DMS 273 treated with DMSO at 0.1 percent for 48 hours (cell line): ENCODE measurements around the gene GLCE.
"Not testable (repeated sequence)": the region's sequence is repeated elsewhere in the genome, so short reads cannot be mapped to it uniquely, and the experiment has no call there.

Experiments
- DNase-seq: peaks from one replicate; lab custom pipeline; 2025; lab: John Stamatoyannopoulos, UW

GLCE gene

DNA sequence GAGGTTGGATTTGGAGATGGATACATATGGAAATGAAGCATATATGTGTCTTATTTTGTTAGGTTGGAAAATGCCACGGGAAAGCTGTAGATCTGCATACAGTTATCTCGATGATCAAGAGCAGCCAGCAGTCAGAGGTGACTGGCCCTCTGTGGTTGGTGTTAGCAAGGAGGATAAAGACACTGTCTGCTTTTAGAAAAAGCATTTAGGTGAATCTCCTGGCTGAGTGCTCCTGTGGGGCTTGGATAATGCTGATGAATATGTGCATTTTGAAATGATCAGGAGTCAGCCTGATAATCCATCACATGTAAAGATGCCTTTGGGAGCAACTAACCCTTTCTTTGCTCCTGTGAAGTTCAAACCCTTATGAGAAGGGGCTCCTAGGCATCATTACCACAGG, 24.9 kb upstream of the GLCE start:
- no peak for DNase-seq

DNA sequence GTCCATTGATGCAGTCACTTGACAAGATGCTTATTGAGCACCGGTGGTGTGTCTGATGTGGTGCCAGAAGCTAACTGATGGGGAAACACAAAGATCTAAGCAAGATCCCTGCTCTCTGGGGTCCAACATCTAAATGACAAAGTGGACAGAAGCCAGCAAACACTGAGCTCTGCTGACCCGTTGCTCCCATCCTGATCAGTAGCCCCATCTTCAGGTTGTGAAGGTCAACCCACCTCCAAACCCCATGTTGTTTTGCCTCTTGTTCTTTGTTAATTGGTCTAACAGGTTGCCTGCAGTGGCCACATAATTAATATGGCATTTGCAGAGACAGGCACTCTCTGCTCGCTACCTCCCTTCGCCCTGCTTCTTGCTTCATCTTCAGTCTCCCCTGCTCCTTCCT, 21.5 kb upstream of the GLCE start:
- no peak for DNase-seq

GRCh38 chr15:69140306-69140705, 20.1 kb upstream of the GLCE start:
- DNase-seq = peak; percentile 78

- DNase-seq = no peak
Observed at GRCh38 chr15:69141286-69141701, 19.1 kb upstream of the GLCE start.

GRCh38 chr15:69141833-69142232, 18.6 kb upstream of the GLCE start:
- no peak for DNase-seq

DNA sequence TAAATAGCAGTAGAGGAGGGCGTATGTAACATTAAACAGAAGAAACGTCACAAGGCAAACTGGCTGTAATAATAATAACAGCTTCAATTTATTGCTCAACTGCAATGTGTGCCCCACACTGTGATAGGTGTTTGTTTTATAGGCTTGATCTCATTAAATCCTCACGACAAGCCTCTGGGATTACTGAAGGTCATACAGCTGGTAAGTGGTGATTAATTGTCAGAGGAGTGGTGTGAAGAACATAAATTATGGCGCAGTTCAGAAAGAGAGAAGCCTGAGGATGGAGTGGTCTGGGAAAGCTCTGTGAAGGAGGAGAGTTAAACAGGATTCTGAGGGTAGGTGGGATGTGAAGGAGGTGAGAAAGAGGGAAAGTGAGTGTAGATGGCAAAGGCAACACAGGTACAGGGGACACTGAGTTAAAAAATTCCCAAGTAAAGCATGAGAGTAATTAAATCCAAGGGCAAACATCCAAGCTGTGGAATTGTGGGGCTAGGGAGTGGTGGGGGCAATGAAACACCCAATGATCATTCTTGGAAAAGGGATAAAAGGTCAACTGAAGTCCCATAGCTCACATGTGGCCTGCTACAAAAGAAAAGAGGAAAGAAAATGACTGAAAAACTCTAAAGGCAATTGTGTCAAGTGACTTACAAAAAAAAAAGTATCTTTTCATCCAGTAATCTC, 16.5 kb upstream of the GLCE start:
- no peak for DNase-seq

DNA sequence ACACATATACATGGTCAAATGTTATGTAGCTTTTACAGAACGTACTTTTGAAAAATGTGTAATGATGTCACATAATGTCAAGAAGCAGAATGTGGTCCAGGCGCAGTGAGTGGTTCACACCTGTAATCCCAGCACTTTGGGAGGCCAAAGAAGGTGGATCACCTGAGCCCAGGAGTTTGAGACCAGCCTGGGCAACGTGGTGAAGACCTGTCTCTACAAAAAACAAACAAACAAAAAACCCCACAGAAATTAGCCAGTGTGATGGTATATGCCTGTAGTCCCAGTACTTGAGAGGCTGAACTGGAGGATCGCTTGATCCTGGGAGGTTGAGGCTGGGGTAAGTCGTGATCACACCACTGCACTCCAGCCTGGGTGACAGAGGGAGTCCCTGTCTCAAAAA, 15.9 kb upstream of the GLCE start:
- no peak for DNase-seq

GRCh38 chr15:69145149-69145693, 15.2 kb upstream of the GLCE start:
- DNase-seq = no peak

DNA sequence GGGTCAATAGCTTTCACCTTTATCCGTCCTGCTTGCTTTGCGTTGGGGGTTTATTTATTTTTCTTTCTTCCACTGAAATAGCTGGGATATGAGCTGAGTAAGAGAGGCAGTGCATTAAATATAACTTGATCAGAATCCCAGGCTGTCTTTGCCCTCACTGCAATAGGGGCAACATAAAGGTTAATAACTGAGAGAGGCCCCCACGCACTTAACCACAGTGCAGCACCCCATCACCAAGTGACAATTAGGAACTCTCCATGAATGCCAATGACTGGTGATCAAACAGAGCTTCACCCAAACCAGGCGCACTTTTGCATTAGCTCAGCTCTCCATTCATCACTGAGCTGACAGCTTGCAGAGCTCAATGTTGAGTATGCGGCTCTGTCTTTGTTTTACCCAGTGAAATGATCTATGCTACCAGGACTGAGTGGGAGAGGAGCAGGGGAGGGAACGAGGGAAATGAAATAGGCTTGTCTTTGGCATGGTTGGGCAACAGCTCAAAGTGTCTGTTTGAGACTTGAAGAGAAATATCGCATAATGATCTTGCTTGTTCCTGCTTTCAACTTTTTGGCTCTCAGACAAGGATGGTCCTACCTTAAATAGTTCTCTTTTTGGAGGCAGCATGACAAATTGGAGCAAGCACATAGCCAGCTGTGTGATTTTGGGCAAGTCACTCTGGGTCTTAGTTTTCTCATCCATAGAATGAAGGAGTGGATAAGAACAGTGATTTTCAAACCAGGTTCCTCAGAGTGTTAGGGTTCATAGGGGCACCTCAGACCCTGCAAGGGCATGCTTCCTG, 14.5 kb upstream of the GLCE start:
- DNase-seq = no peak

GRCh38 chr15:69146724-69147435, 13.6 kb upstream of the GLCE start:
- DNase-seq = no peak

DNA sequence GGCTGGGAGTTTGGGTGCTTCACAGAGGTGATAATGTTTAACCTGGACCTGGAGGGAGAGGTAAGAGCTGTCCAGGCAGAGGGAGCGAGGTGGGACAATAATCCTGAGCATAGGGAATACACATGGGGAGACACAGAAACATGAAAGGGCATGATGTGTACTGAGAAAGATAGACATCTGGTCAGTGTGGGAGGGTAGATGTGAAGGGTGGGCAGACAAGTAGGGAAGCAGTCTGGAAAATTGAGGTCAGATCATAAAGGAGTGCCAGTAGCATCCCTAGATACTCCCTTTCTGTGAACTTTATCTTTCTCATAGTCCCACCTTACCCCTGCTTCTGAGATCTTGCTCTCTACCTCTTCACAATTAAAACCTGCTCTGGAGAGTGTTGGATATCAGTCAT, 12.0 kb upstream of the GLCE start:
- DNase-seq = no peak

- no peak for DNase-seq
Observed at GRCh38 chr15:69149163-69149562, 11.3 kb upstream of the GLCE start.

GRCh38 chr15:69149803-69150202, 10.6 kb upstream of the GLCE start:
- DNase-seq = no peak

DNA sequence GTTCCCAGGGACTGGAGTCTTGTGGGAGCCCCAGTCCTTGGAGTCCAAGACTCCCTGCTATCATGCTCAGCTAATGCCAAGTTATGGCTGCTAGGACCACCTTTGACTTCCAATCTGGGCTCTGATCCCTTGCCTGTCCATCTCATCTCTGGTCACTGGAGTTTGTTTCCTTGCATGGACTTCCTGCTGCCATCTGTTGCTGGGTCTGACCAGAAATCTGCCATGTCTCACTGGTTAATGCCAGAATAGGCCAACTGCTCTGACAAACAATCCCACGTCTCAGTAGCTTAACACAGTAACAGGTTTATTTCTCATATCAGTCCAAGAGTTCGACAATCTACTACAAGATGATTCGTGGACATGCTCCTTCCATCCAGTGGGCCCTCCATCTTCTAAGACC, 10.1 kb upstream of the GLCE start:
- DNase-seq = no peak

GRCh38 chr15:69150841-69151240, 9.6 kb upstream of the GLCE start:
- no peak for DNase-seq

DNA sequence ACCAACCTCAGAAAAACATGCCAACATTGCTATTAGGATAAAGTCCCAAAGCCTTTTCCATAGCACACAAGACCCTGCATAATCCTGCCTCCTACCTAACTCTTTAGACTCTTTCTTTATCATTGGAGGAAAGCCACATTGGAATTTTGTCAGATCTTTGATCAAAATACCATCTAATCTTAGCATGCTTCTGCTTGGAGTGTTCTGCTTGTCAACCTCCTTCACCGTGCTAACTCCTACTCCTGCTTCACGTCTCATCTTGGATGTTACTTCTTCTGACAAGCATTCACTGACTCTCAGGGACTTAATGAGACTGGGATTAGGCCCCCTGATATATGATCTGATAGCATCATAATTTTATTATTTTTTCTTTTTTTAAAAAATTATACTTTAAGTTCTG, 7.4 kb upstream of the GLCE start:
- no peak for DNase-seq

- not testable (repeated sequence) for DNase-seq
Observed at GRCh38 chr15:69153587-69153986, 6.8 kb upstream of the GLCE start.

DNA sequence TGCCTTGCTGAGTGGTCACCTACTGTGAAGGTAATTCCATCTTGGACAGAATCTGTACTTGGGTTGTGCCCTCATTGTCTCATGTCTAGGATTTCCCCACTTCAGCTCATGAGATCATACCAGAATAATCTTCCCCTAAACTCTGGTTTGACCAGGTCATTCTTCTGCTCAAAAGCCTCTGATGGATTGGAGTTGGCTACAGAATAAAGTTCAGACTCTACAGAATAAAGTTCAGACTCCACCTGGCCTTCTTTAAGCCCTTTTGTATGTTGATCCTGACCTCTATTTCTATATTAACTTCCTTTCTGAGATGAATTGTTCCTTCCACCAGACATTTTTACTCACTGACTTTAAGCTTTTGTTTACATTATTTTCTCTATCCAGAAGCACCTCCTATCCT, 6.4 kb upstream of the GLCE start:
- DNase-seq = no peak

GRCh38 chr15:69154684-69155083, 5.8 kb upstream of the GLCE start:
- DNase-seq = no peak

DNA sequence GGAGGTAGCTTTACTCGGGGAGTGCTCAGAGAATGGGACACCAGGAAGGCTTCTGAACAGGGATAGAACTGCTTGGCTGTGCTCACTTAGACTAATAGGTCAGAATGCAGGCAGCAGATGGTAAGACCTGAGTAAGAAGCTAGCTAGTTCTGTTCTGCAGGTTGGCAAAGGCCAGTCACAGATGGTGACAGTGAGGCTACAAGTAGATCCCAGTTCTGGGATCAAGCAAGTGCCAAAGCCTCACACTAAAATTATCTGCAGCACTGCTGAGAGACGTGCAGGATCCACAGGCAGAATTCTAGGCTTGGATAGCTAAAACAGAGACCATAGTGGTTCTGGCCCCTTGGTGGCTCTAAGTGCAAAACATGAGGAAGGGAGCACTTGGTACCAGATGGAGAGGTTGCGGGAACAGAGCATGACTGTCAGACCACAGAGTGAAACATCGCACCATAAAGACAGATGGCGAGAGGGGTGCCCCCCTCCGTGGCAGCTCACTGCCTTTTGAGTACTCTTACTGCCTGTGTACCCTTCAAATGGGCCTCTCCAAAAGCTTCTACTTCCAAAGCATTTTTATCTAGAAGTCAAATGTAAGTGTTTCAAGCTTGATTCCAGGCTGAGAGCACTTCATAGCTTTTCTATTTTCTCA, 3.6 kb upstream of the GLCE start:
- DNase-seq = peak; percentile 96

DNA sequence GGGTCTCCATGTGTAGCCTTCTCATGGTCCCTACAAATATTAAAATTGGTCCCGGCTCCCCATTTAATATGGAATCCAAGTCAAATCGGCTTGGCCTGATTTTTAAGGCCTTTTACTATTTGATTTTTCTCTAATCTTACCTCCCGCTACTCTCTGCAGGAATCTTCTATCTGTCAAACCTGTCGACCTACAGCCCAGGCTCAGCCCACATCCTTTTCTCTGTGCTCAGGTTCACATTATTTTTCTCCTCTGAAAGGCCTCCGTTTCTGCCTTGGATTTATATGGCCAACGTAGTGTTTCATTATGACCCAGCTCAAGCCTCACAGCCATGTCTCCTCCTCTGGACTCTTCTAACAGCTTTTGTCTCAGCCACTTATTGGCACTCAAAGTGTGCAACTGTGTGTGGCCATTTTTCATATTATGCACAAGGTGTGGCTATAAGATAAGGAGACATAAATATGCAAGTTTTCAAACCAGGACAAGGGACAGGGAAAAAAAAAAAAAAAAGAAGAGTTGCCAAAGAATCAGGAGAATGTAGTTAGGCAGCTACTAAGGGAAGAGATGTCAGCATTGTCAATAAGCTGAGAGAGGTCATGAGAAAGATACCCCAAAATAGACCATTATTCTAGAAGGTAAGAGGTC, 2.1 kb upstream of the GLCE start:
- DNase-seq = no peak

- DNase-seq = no peak
Observed at GRCh38 chr15:69158843-69159240, 1.6 kb upstream of the GLCE start.
